Left lung (tissue), 10 donors: ENCODE results near the gene MMD2. TPM values are rescaled to one million over a fixed set of nuclear protein-coding genes. Genes with fewer than 3 reads are reported as not detected.

Source experiments
- ATAC-seq: fragments of 200-7000 bp; cut with Tn5 transposase; one replicate; pipeline ENCODE4 v1.9.1; 2020; ENCODE audit warnings: moderate library complexity
- DNase-seq, 4 donors: peaks; one replicate each; pipeline ENCODE4 v3.0.0-alpha.2; 2013 to 2020
- H3K27ac ChIP-seq, 2 donors: fragments of 200-600 bp; sonication (generic) in 1 of 2; one replicate each; pipeline versions ENCODE4 v1.5.0 to v1.8.0; 2020 to 2021
- H3K27me3 ChIP-seq, 2 donors: fragments of 200-600 bp; sonication (generic) in 1 of 2; one replicate each; pipeline versions ENCODE4 v1.5.0 to v1.8.0; 2020 to 2021
- H3K36me3 ChIP-seq, 2 donors: fragments of 200-600 bp; sonication (generic) in 1 of 2; one replicate each; pipeline versions ENCODE4 v1.5.0 to v1.8.0; 2020 to 2021
- H3K4me1 ChIP-seq, 2 donors: fragments of 200-600 bp; one replicate each; pipeline ENCODE4 v1.8.0; 2021
- H3K4me3 ChIP-seq, 2 donors: fragments of 200-600 bp; sonication (generic) in 1 of 2; one replicate each; pipeline versions ENCODE4 v1.5.0 to v1.8.0; 2020 to 2021; ENCODE audit warnings: mild to moderate bottlenecking in 1 of 2
- H3K9me3 ChIP-seq, 2 donors: fragments of 200-600 bp; sonication (generic) in 1 of 2; one replicate each; pipeline versions ENCODE4 v1.5.0 to v1.8.0; 2020 to 2021
- CTCF ChIP-seq, 2 donors: fragments of 200-600 bp; sonication (generic) in 1 of 2; IDR thresholded peaks; one replicate each; pipeline versions ENCODE4 v1.5.0 to v1.8.0; 2021; ENCODE audit warnings: antibody characterized with exemption in 2 of 2
- intact Hi-C, 2 donors: fragments of 100-400 bp; cut with DNase I; formaldehyde crosslinking; loops; one replicate each; pipeline versions ENCODE4 v1.11.2 to v1.14.2; 2022
- polyA plus RNA-seq, 6 donors: library from polyadenylated mRNA; unstranded; fragments of 120-200 nt; gene quantifications; one replicate each; pipeline ENCODE4 v1.2.1, GENCODE V29; 2013; ENCODE audit not compliant: insufficient read length in 6 of 6
- total RNA-seq, 2 donors: library from RNA; stranded (reverse); fragmentation: NEBNext Ultra II Directional; extraction: Animal tissue kit (Norgen Biotek cat#: 25700); gene quantifications; one replicate each; pipeline ENCODE4 v1.2.1, GENCODE V29; 2021
- donor health status: DM: no; HTN: yes; CAD: no.
- donor health status: DM: no; HTN: no; CAD: no.

Gene MMD2
- total and polyA plus RNA-seq, 8 donors: 0.06 to 0.17 TPM; not detected in 6

GRCh38 chr7:4964506-4964905 is 5.5 kb upstream of the MMD2 start:
- H3K9me3 ChIP-seq: no peaks in the 10 kb centered on the region
- no peak overlapping the region for H3K27ac ChIP-seq
- H3K4me1 ChIP-seq: no peaks in the 10 kb centered on the region
- no peak for ATAC-seq
- intact Hi-C loops: no loop called here
- H3K4me3 ChIP-seq: no peak overlapping the region
- TF ChIP-seq CTCF (IDR thresholded peaks at IDR 0.05): no peak
- H3K27me3 ChIP-seq: peaks cover 0 to 57% of the 10 kb centered on the region in 2 donors
- DNase-seq: no peak
- H3K36me3 ChIP-seq: no peaks in the 10 kb centered on the region

GRCh38 chr7:4962872-4963775 is 4.1 kb upstream of the MMD2 start:
- ATAC-seq (no peak), DNase-seq (no peak)
- intact Hi-C loops: no loop called here
- Histone ChIP-seq H3K36me3 (no peaks in the 10 kb centered on the region), H3K4me3 (no peak overlapping the region), H3K27me3 (peaks cover 10 to 71% of the 10 kb centered on the region in 2 donors), H3K9me3 (no peaks in the 10 kb centered on the region), H3K4me1 (peaks cover 0 to 6% of the 10 kb centered on the region in 2 donors), H3K27ac (no peak overlapping the region)
- no peak for TF ChIP-seq CTCF (IDR thresholded peaks at IDR 0.05)

- Histone ChIP-seq H3K36me3 (no peaks in the 10 kb centered on the region), H3K27ac (no peak overlapping the region), H3K9me3 (no peaks in the 10 kb centered on the region), H3K27me3 (peaks cover 20 to 90% of the 10 kb centered on the region in 2 donors), H3K4me3 (no peak overlapping the region), H3K4me1 (peaks cover 0 to 6% of the 10 kb centered on the region in 2 donors)
- no peak for TF ChIP-seq CTCF (IDR thresholded peaks at IDR 0.05)
- intact Hi-C loops: no loop called here
- ATAC-seq (no peak), DNase-seq (no peak)
Measured at GRCh38 chr7:4960363-4960762, 1.4 kb upstream of the MMD2 start.

GRCh38 chr7:4959893-4960292 is 906 bp upstream of the MMD2 start:
- Histone ChIP-seq H3K27ac (no peak overlapping the region), H3K27me3 (peaks cover 20 to 87% of the 10 kb centered on the region in 2 donors), H3K4me1 (peaks cover 0 to 6% of the 10 kb centered on the region in 2 donors), H3K9me3 (no peaks in the 10 kb centered on the region), H3K36me3 (no peaks in the 10 kb centered on the region), H3K4me3 (no peak overlapping the region)
- intact Hi-C loops: no loop called here
- DNase-seq (no peak), ATAC-seq (no peak)
- no peak for TF ChIP-seq CTCF (IDR thresholded peaks at IDR 0.05)

- Histone ChIP-seq H3K27ac (no peak overlapping the region), H3K9me3 (no peaks in the 10 kb centered on the region), H3K36me3 (no peaks in the 10 kb centered on the region), H3K4me3 (no peak overlapping the region), H3K27me3 (peaks cover 20 to 87% of the 10 kb centered on the region in 2 donors), H3K4me1 (peaks cover 0 to 6% of the 10 kb centered on the region in 2 donors)
- no peak for TF ChIP-seq CTCF (IDR thresholded peaks at IDR 0.05)
- no peak for DNase-seq
- ATAC-seq: no peak
- intact Hi-C loops: no loop called here
Measured at GRCh38 chr7:4959306-4959705, 319 bp upstream of the MMD2 start.
